ENCODE results near the gene CT45A10.
"Not testable (repeated sequence)": the region's sequence is repeated elsewhere in the genome, so short reads cannot be mapped to it uniquely, and the experiment has no call there.

Gene CT45A10

GRCh38 chrX:135893294-135893817, at the start of gene CT45A10, which contains the start of gene SAGE1:
CT45A10 (minus strand) TSS chrX:135893444; CDS start chrX:135885344, 8,100 bp downstream.
SAGE1 (plus strand) TSS chrX:135893716; CDS start chrX:135896243, 2,527 bp downstream.
- DNase-seq: no peak

DNA sequence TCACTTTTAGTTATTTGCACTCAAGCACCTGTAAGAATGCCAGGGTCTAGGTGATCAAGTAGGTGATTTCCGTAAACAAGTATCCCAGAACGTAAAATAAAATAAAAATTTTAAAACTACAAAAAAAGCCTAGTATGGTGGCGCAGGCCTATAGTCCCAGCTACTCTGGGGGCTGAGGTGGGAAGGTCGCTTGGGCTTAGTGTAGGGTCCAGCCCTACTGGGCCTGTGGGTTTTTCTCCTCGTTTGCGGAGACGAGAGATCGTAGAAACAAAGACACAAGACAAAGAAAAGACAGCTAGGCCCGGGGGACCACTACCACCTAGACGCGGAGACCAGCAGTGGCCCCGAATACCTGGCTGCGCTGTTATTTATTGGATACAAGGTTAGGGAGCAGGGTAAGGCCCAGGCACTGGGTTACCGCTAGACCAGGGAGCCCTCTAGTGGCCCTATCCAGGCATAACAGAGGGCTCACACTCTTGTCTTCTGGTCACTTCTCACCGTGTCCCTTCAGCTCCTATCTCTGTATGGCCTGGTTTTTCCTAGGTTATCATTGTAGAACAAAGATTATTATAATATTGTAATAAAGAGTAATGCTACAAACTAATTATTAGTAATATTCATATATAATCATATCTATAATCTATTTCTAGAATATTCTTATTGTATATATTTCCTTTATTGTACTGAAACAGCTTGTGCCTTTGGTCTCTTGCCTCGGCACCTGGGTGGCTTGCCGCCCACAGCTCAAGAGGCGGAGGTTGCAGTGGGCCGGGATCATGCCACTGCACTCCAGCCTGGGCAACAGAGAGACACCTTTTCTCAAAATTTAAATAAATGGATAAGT, 38.6 kb upstream of the CT45A10 start:
- DNase-seq: peak; percentile 18

DNA sequence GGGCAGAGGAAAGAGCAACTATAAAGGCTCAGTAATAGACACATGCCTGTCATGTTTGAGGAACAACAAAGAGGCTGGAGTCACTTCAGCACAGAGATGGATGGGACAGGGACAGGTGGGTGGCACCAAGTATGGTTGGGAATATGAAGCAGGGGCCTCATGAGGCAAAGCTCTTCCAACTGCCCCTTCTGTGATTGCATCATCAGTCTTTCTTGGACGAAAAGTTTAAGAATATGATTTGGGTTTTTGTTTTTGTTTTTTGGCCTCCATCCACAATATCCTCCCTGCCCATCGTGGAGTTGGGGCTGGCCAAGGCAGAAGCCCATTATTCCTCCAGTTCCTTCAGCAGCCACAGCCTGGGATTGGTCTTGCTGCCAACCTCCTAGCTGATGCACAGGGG, 34.7 kb upstream of the CT45A10 start:
- no peak for DNase-seq

- no peak for DNase-seq
Observed at GRCh38 chrX:135923353-135923752, 30.1 kb upstream of the CT45A10 start.

DNA sequence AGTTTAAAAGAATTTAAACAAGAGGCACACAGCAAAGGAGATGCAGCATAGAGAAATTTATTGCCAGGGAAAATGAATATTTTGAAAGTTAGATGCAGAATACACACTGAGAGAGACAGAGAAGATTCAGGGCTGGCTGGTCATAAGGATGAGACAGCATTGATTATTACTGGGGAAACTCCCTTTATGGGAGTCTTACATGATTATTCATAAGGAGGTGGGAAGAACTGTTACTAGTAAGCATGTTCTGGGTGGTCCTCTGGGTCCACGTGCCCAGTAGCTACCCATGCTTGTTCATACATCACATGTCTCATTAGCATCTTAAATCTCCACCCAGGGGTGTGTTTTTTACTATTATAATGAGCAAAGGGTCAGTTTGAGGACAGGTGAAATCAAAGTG, 27.3 kb upstream of the CT45A10 start:
- not testable (repeated sequence) for DNase-seq

- no peak for DNase-seq
Observed at GRCh38 chrX:135914404-135914803, 21.2 kb upstream of the CT45A10 start.

GRCh38 chrX:135910251-135910650, 17.0 kb upstream of the CT45A10 start:
- no peak for DNase-seq

- DNase-seq: no peak
Observed at GRCh38 chrX:135892781-135893180, 463 bp downstream of the CT45A10 start.

GRCh38 chrX:135890087-135890585, 3.1 kb downstream of the CT45A10 start:
- DNase-seq: no peak

GRCh38 chrX:135888976-135889375, 4.3 kb downstream of the CT45A10 start:
- DNase-seq: peak; percentile 1

- DNase-seq: not testable (repeated sequence)
Observed at GRCh38 chrX:135888230-135888629, 5.0 kb downstream of the CT45A10 start.

- DNase-seq: not testable (repeated sequence)
Observed at GRCh38 chrX:135882741-135883140, 10.5 kb downstream of the CT45A10 start.

GRCh38 chrX:135871712-135872111, 21.5 kb downstream of the CT45A10 start, which contains the start of gene CT45A9:
CT45A9 (minus strand) TSS chrX:135871812; CDS start chrX:135868061, 3,751 bp downstream.
- not testable (repeated sequence) for DNase-seq

- DNase-seq: not testable (repeated sequence)
Observed at GRCh38 chrX:135854438-135854837, 38.8 kb downstream of the CT45A10 start, which contains the start of gene CT45A8. CT45A8 (minus strand) TSS chrX:135854538; CDS start chrX:135850783, 3,755 bp downstream.

DNA sequence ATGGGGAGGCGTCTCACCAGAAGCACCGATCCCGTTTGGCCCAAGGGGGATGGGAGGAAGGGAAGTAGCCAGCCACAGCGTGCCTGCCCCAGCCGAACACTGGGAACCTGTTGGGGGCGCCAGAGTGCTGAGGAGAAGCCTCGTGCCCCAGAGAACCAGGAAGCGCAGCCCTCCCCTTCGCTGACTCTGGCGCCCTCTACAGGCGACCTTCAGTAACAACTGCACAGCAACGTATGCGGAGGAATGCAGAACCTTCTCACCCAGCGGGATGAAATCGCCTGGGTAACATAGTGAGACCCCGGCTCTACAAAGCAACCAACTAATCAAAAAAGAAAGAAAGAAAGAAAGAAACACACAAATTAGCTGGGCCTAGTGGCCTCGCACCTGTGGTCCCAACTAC, 56.1 kb downstream of the CT45A10 start, which contains the start of gene CT45A7:
TSS of gene CT45A7 (minus strand) at position 101 of the 400 bp plus-strand sequence. CDS start 3,747 bp downstream, outside the sequence.
- DNase-seq: not testable (repeated sequence)

Measured in stimulated activated CD4-positive, alpha-beta T cell treated with anti-CD3 and anti-CD28 coated beads, Interleukin-12 subunit alpha, Interleukin-12 subunit beta, amount 100 ng/mL, for 4 hours (primary cell).